Aorta (tissue), 5 donors: ENCODE results near the gene ERVMER34-1. TPM values are rescaled to one million over a fixed set of nuclear protein-coding genes. Genes with fewer than 3 reads are reported as not detected.
A peak's percentile ranks its signal among the peaks of the same experiment; 100 is the strongest.

ENCODE experiments used
- ATAC-seq: fragments of 200-7000 bp; cut with Tn5 transposase; one replicate; pipeline ENCODE4 v1.9.1; 2022; ENCODE audit warnings: moderate library complexity; ENCODE audit not compliant: low FRiP score
- DNase-seq, 2 donors: peaks; one replicate each; pipeline ENCODE4 v3.0.0-alpha.2; 2020
- H3K27ac ChIP-seq, 2 donors: one replicate each; pipeline ENCODE4 v1.5.1; 2013; ENCODE audit warnings: low read length in 2 of 2, mild to moderate bottlenecking in 2 of 2, moderate library complexity in 2 of 2, control low read depth in 1 of 2, inconsistent platforms in 1 of 2, low read depth in 1 of 2
- H3K27me3 ChIP-seq, 2 donors: one replicate each; pipeline ENCODE4 v1.6.1; 2013; ENCODE audit warnings: control low read depth in 1 of 2, low read length in 1 of 2, mild to moderate bottlenecking in 1 of 2, moderate library complexity in 1 of 2; ENCODE audit not compliant: insufficient read depth in 2 of 2, control insufficient read depth in 1 of 2
- H3K36me3 ChIP-seq, 2 donors: one replicate each; pipeline ENCODE4 v1.6.1; 2013; ENCODE audit warnings: control low read depth in 1 of 2, low read length in 1 of 2, mild to moderate bottlenecking in 1 of 2; ENCODE audit not compliant: insufficient read depth in 2 of 2, control insufficient read depth in 1 of 2
- H3K4me1 ChIP-seq, 2 donors: one replicate each; pipeline ENCODE4 v1.6.1; 2013; ENCODE audit warnings: low read length in 2 of 2, control low read depth in 1 of 2, mild to moderate bottlenecking in 1 of 2, moderate library complexity in 1 of 2; ENCODE audit not compliant: insufficient read depth in 2 of 2, control insufficient read depth in 1 of 2
- H3K4me3 ChIP-seq, 2 donors: one replicate each; pipeline ENCODE4 v1.5.1; 2013; ENCODE audit warnings: low read length in 2 of 2, control low read depth in 1 of 2, mild to moderate bottlenecking in 1 of 2
- H3K9me3 ChIP-seq: one replicate; pipeline ENCODE4 v1.6.1; 2013; ENCODE audit warnings: mild to moderate bottlenecking, low read length; ENCODE audit not compliant: control insufficient read depth
- WGBS, 2 donors: extraction: QIAGEN DNeasy Blood & Tissue Kit; methylation state at CpG; one replicate each; pipeline ENCODE4 v1.1.7; 2013; 5-methylcytosine and 5-hydroxymethylcytosine counted together
- intact Hi-C, 2 donors: fragments of 100-400 bp; cut with DNase I; formaldehyde crosslinking; loops; one replicate each; pipeline versions ENCODE4 v1.14.2 to v1.15.0; 2022
- long read RNA-seq, 2 donors: library from polyadenylated mRNA; unstranded; transcript quantifications; one replicate each; pipeline ENCODE4 v2.0.0, GENCODE V29; 2020 to 2021
- polyA plus RNA-seq, 2 donors: library from polyadenylated mRNA; stranded (reverse); fragments of 200-250 nt; gene quantifications; one replicate each; pipeline ENCODE4 v1.2.3, GENCODE V29; 2013
- total RNA-seq, 2 donors: library from RNA; stranded (reverse); fragmentation: NEBNext Ultra II Directional; extraction: Animal tissue kit (Norgen Biotek cat#: 25700); gene quantifications; one replicate each; pipeline ENCODE4 v1.2.1, GENCODE V29; 2021
- donor health status: healthy with polysubstance abuse.
- donor health status: Bipolar disorder and iron deficiency.
- donor health status: DM: no; HTN: no; CAD: no.
- donor health status: DM: no; HTN: no; CAD: no.
- donor health status: DM: yes; HTN: yes; CAD: no.

The ERVMER34-1 gene
- total RNA-seq: under 1 TPM; 0.13 to 0.36 TPM
- not detected for polyA plus RNA-seq
- long read RNA-seq, donor 1: 0 reads
- long read RNA-seq, donor 2: 0 reads

GRCh38 chr4:52750819-52751486, at the start of gene ERVMER34-1:
Gene ERVMER34-1, minus strand, starts transcription at chr4:52751425. Its CDS starts 5,905 bp downstream, at chr4:52745520.
- intact Hi-C loops: no loop called here
- peak; percentile 64 for ATAC-seq
- H3K27ac ChIP-seq: no peak within 1 kb of the TSS
- peak; percentile 45 to 83 for DNase-seq
- no peaks in the 10 kb centered on the region for H3K9me3 ChIP-seq
- 2% methylated on average over 59 to 61 of the region's 61 CpGs for WGBS, 2 donors
- no peaks in the 10 kb centered on the region for H3K4me1 ChIP-seq
- H3K27me3 ChIP-seq: no peaks in the 10 kb centered on the region
- H3K36me3 ChIP-seq: no peaks in the 10 kb centered on the region
- H3K4me3 ChIP-seq: peak within 1 kb of the TSS; percentile 27 to 53

- H3K27ac ChIP-seq: no peak overlapping the region
- WGBS, 2 donors: 88 to 95% methylated on average over 2 of the region's 2 CpGs
- no peak overlapping the region for H3K4me3 ChIP-seq
- H3K27me3 ChIP-seq: no peaks in the 10 kb centered on the region
- H3K36me3 ChIP-seq: no peaks in the 10 kb centered on the region
- no peaks in the 10 kb centered on the region for H3K4me1 ChIP-seq
- intact Hi-C loops: no loop called here
- ATAC-seq: no peak
- DNase-seq: no peak
- H3K9me3 ChIP-seq: peaks cover 1% of the 10 kb centered on the region
Measured at GRCh38 chr4:52799813-52800212, 48.6 kb upstream of the ERVMER34-1 start.

GRCh38 chr4:52795533-52795932, 44.3 kb upstream of the ERVMER34-1 start:
- Histone ChIP-seq H3K36me3 (no peaks in the 10 kb centered on the region), H3K4me1 (no peaks in the 10 kb centered on the region), H3K4me3 (no peak overlapping the region), H3K9me3 (no peaks in the 10 kb centered on the region), H3K27me3 (no peaks in the 10 kb centered on the region), H3K27ac (no peak overlapping the region)
- intact Hi-C loops: no loop called here
- ATAC-seq (no peak), DNase-seq (no peak)

GRCh38 chr4:52791936-52792335, 40.7 kb upstream of the ERVMER34-1 start:
- Histone ChIP-seq H3K4me3 (no peak overlapping the region), H3K9me3 (no peaks in the 10 kb centered on the region), H3K27ac (no peak overlapping the region), H3K36me3 (no peaks in the 10 kb centered on the region), H3K4me1 (no peaks in the 10 kb centered on the region), H3K27me3 (no peaks in the 10 kb centered on the region)
- ATAC-seq (no peak), DNase-seq (no peak)
- 95% methylated on average over 5 of the region's 5 CpGs for WGBS, 2 donors
- intact Hi-C loops: no loop called here

- Histone ChIP-seq H3K27ac (no peak overlapping the region), H3K27me3 (no peaks in the 10 kb centered on the region), H3K36me3 (no peaks in the 10 kb centered on the region), H3K4me1 (no peaks in the 10 kb centered on the region), H3K9me3 (no peaks in the 10 kb centered on the region), H3K4me3 (no peak overlapping the region)
- ATAC-seq: no peak
- intact Hi-C loops: no loop called here
- DNase-seq: no peak
- 96 to 97% methylated on average over 6 of the region's 6 CpGs for WGBS, 2 donors
Measured at GRCh38 chr4:52789774-52790173, 38.5 kb upstream of the ERVMER34-1 start.

GRCh38 chr4:52788806-52789205, 37.6 kb upstream of the ERVMER34-1 start:
- Histone ChIP-seq H3K36me3 (no peaks in the 10 kb centered on the region), H3K27me3 (no peaks in the 10 kb centered on the region), H3K4me3 (no peak overlapping the region), H3K9me3 (no peaks in the 10 kb centered on the region), H3K4me1 (no peaks in the 10 kb centered on the region), H3K27ac (no peak overlapping the region)
- WGBS, 2 donors: 19 to 24% methylated on average over 6 of the region's 6 CpGs
- no peak for DNase-seq
- no peak for ATAC-seq
- intact Hi-C loops: no loop called here

GRCh38 chr4:52783069-52783468, 31.8 kb upstream of the ERVMER34-1 start:
- DNase-seq (no peak), ATAC-seq (no peak)
- no peak overlapping the region for H3K4me3 ChIP-seq
- H3K9me3 ChIP-seq: no peaks in the 10 kb centered on the region
- no peaks in the 10 kb centered on the region for H3K27me3 ChIP-seq
- no peak overlapping the region for H3K27ac ChIP-seq
- 81 to 87% methylated on average over 4 of the region's 4 CpGs for WGBS, 2 donors
- no peaks in the 10 kb centered on the region for H3K36me3 ChIP-seq
- intact Hi-C loops: no loop called here
- no peaks in the 10 kb centered on the region for H3K4me1 ChIP-seq

GRCh38 chr4:52780617-52781354, 29.6 kb upstream of the ERVMER34-1 start:
- H3K9me3 ChIP-seq: no peaks in the 10 kb centered on the region
- DNase-seq (no peak), ATAC-seq (no peak)
- intact Hi-C loops: no loop called here
- H3K4me3 ChIP-seq: no peak overlapping the region
- H3K36me3 ChIP-seq: no peaks in the 10 kb centered on the region
- no peaks in the 10 kb centered on the region for H3K4me1 ChIP-seq
- no peaks in the 10 kb centered on the region for H3K27me3 ChIP-seq
- no peak overlapping the region for H3K27ac ChIP-seq
- 92 to 98% methylated on average over 4 of the region's 4 CpGs for WGBS, 2 donors

GRCh38 chr4:52780206-52780605, 29.0 kb upstream of the ERVMER34-1 start:
- no peaks in the 10 kb centered on the region for H3K9me3 ChIP-seq
- 2 to 7% methylated on average over 2 of the region's 2 CpGs for WGBS, 2 donors
- ATAC-seq (peak; percentile 64), DNase-seq (peak in 1 of 2 donors; percentile 65)
- H3K4me1 ChIP-seq: no peaks in the 10 kb centered on the region
- no peaks in the 10 kb centered on the region for H3K27me3 ChIP-seq
- no peak overlapping the region for H3K27ac ChIP-seq
- no peak overlapping the region for H3K4me3 ChIP-seq
- no peaks in the 10 kb centered on the region for H3K36me3 ChIP-seq
- intact Hi-C loops: no loop called here
